ENCODE measurements around the gene RPS6KC1. TPM values are rescaled to one million over a fixed set of nuclear protein-coding genes. Genes with fewer than 3 reads are reported as not detected.
"Not testable (repeated sequence)": the region's sequence is repeated elsewhere in the genome, so short reads cannot be mapped to it uniquely, and the experiment has no call there.

RPS6KC1 gene
- total RNA-seq, 1 donor from 2014 or later, result 16.7 TPM

GRCh38 chr1:213315571-213315970, 264.5 kb downstream of the RPS6KC1 start:
- no peak overlapping the region for H3K27ac Mint-ChIP-seq (ENCODE audit: unreplicated experiment)
- H3K4me3 Mint-ChIP-seq, result no peak overlapping the region
- H3K36me3 Mint-ChIP-seq (ENCODE audit: low read depth), result peaks cover 7% of the 10 kb centered on the region
- DNase-seq (ENCODE audit: low read depth, low spot score), result no peak
- peaks cover 4% of the 10 kb centered on the region for H3K9me3 Mint-ChIP-seq
- peaks cover 4% of the 10 kb centered on the region for H3K4me1 Mint-ChIP-seq
- TF ChIP-seq CTCF (conservative IDR thresholded peaks at IDR 0.05), result no peak
- no peaks in the 10 kb centered on the region for H3K27me3 Mint-ChIP-seq (ENCODE audit: low read depth)

- not testable (repeated sequence) for H3K4me3 Mint-ChIP-seq; DNase-seq (ENCODE audit: low read depth, low spot score); H3K27ac Mint-ChIP-seq (ENCODE audit: unreplicated experiment); H3K4me1 Mint-ChIP-seq; H3K9me3 Mint-ChIP-seq; H3K27me3 Mint-ChIP-seq (ENCODE audit: low read depth); H3K36me3 Mint-ChIP-seq (ENCODE audit: low read depth)
Measured at GRCh38 chr1:213318458-213318857, 267.4 kb downstream of the RPS6KC1 start.

- TF ChIP-seq CTCF (conservative IDR thresholded peaks at IDR 0.05), result no peak
- Mint-ChIP-seq H3K4me3 (no peak overlapping the region), H3K36me3 (ENCODE audit: low read depth) (peaks cover 7% of the 10 kb centered on the region), H3K27ac (ENCODE audit: unreplicated experiment) (no peak overlapping the region), H3K27me3 (ENCODE audit: low read depth) (no peaks in the 10 kb centered on the region), H3K9me3 (peaks cover 4% of the 10 kb centered on the region), H3K4me1 (peaks cover 6% of the 10 kb centered on the region)
- DNase-seq (ENCODE audit: low read depth, low spot score), result no peak
Measured at GRCh38 chr1:213320191-213320870, 269.3 kb downstream of the RPS6KC1 start.

Other genes with a start within 250 kb of the RPS6KC1 start
- 0.68 and 1.3 TPM in 2 replicates for gene SPATA45, start 203.6 kb upstream of the RPS6KC1 start, total RNA-seq
- gene FLVCR1, start 193.0 kb upstream of the RPS6KC1 start, total RNA-seq, result 31.4 and 33.0 TPM in 2 replicates
- gene VASH2, start 100.7 kb upstream of the RPS6KC1 start, total RNA-seq, result 8.7 and 10.3 TPM in 2 replicates
- gene ANGEL2, start 35.4 kb upstream of the RPS6KC1 start, total RNA-seq, result 49.0 and 53.6 TPM in 2 replicates

All from neural crest cell (in vitro differentiated cells).